ENCODE results near the gene SLC27A1.
A peak's percentile ranks its signal among the peaks of the same experiment; 100 is the strongest.

SLC27A1 gene

GRCh38 chr19:17450264-17451075 is 19.9 kb upstream of the SLC27A1 start:
- no peak overlapping the region for H3K27ac ChIP-seq
- no peaks in the 10 kb centered on the region for H3K4me1 ChIP-seq
- no peaks in the 10 kb centered on the region for H3K36me3 ChIP-seq (ENCODE audit: control insufficient read depth, insufficient read depth, low read length)
- no peak overlapping the region for H2AFZ ChIP-seq
- no peaks in the 10 kb centered on the region for H3K27me3 ChIP-seq (ENCODE audit: control insufficient read depth, insufficient read depth, low read length)
- no peak overlapping the region for H3K4me3 ChIP-seq (ENCODE audit: low read depth, low read length)
- no peaks in the 10 kb centered on the region for H3K9me3 ChIP-seq (ENCODE audit: control insufficient read depth, low read length)
- no peak for TF ChIP-seq CTCF (IDR thresholded peaks at IDR 0.05)
- no peak overlapping the region for H3K4me2 ChIP-seq (ENCODE audit: low read length)
- H3K9ac ChIP-seq: no peak overlapping the region
- no peaks in the 10 kb centered on the region for H3K79me2 ChIP-seq

- no peaks in the 10 kb centered on the region for H3K36me3 ChIP-seq (ENCODE audit: control insufficient read depth, insufficient read depth, low read length)
- no peak overlapping the region for H3K4me3 ChIP-seq (ENCODE audit: low read depth, low read length)
- no peaks in the 10 kb centered on the region for H3K9me3 ChIP-seq (ENCODE audit: control insufficient read depth, low read length)
- H2AFZ ChIP-seq: no peak overlapping the region
- no peaks in the 10 kb centered on the region for H3K79me2 ChIP-seq
- no peak overlapping the region for H3K9ac ChIP-seq
- no peaks in the 10 kb centered on the region for H3K4me1 ChIP-seq
- H3K4me2 ChIP-seq (ENCODE audit: low read length): no peak overlapping the region
- no peak for TF ChIP-seq CTCF (IDR thresholded peaks at IDR 0.05)
- H3K27ac ChIP-seq: no peak overlapping the region
- no peaks in the 10 kb centered on the region for H3K27me3 ChIP-seq (ENCODE audit: control insufficient read depth, insufficient read depth, low read length)
Observed at GRCh38 chr19:17451820-17452219, 18.5 kb upstream of the SLC27A1 start.

- no peaks in the 10 kb centered on the region for H3K79me2 ChIP-seq
- no peak overlapping the region for H3K4me3 ChIP-seq (ENCODE audit: low read depth, low read length)
- no peak overlapping the region for H3K9ac ChIP-seq
- H2AFZ ChIP-seq: no peak overlapping the region
- no peaks in the 10 kb centered on the region for H3K27me3 ChIP-seq (ENCODE audit: control insufficient read depth, insufficient read depth, low read length)
- H3K4me2 ChIP-seq (ENCODE audit: low read length): no peak overlapping the region
- no peak for TF ChIP-seq CTCF (IDR thresholded peaks at IDR 0.05)
- H3K4me1 ChIP-seq: no peaks in the 10 kb centered on the region
- no peaks in the 10 kb centered on the region for H3K36me3 ChIP-seq (ENCODE audit: control insufficient read depth, insufficient read depth, low read length)
- H3K9me3 ChIP-seq (ENCODE audit: control insufficient read depth, low read length): no peaks in the 10 kb centered on the region
- no peak overlapping the region for H3K27ac ChIP-seq
Observed at GRCh38 chr19:17454576-17455071, 15.7 kb upstream of the SLC27A1 start.

GRCh38 chr19:17455308-17456123 is 14.8 kb upstream of the SLC27A1 start:
- Histone ChIP-seq H3K27me3 (ENCODE audit: control insufficient read depth, insufficient read depth, low read length) (no peaks in the 10 kb centered on the region), H3K9me3 (ENCODE audit: control insufficient read depth, low read length) (no peaks in the 10 kb centered on the region), H2AFZ (peak overlapping the region; percentile 42), H3K9ac (no peak overlapping the region), H3K4me1 (no peaks in the 10 kb centered on the region), H3K4me2 (ENCODE audit: low read length) (peak overlapping the region; percentile 35), H3K36me3 (ENCODE audit: control insufficient read depth, insufficient read depth, low read length) (no peaks in the 10 kb centered on the region), H3K27ac (no peak overlapping the region), H3K79me2 (no peaks in the 10 kb centered on the region), H3K4me3 (ENCODE audit: low read depth, low read length) (no peak overlapping the region)
- no peak for TF ChIP-seq CTCF (IDR thresholded peaks at IDR 0.05)
